H1 (cell line): Measurements from ENCODE around the gene C3AR1.

Experiments used
- BCL11A ChIP-seq, 2 experiments: IDR thresholded peaks; one replicate each; pipeline ENCODE4 v1.6.1; 2011; ENCODE audit warnings: low read depth in 2 of 2, low read length in 2 of 2, mild to moderate bottlenecking in 2 of 2
- CHD2 ChIP-seq: IDR thresholded peaks from 2 replicates; pipeline ENCODE4 v1.6.1; 2012; ENCODE audit warnings: low read length, improper control_type of control experiment
- CREB1 ChIP-seq: IDR thresholded peaks from 2 replicates; pipeline ENCODE4 v1.6.1; 2012; ENCODE audit warnings: inconsistent platforms
- HDAC2 ChIP-seq, 2 experiments: fragments of 300-600 bp in 1 of 2; sonication (generic) in 1 of 2; IDR thresholded peaks; 2 replicates each; pipeline ENCODE4 v1.6.1; 2011 to 2012; ENCODE audit warnings: low read depth in 2 of 2, low read length in 2 of 2, mild to moderate bottlenecking in 2 of 2, moderate library complexity in 2 of 2, borderline replicate concordance in 1 of 2, inconsistent platforms in 1 of 2
- KDM1A ChIP-seq: fragments of 200-600, 300-600 bp; sonication (generic); IDR thresholded peaks from 2 replicates; pipeline ENCODE4 v1.7.1; 2016; ENCODE audit warnings: mild to moderate bottlenecking, low read length, borderline replicate concordance
- NRF1 ChIP-seq: IDR thresholded peaks from 2 replicates; pipeline ENCODE4 v1.6.1; 2011; ENCODE audit warnings: mild to moderate bottlenecking, low read depth, low read length, improper control_type of control experiment
- POLR2AphosphoS5 ChIP-seq: IDR thresholded peaks from 2 replicates; pipeline ENCODE4 v1.6.1; 2011; ENCODE audit warnings: low read depth, low read length
- RBBP5 ChIP-seq: IDR thresholded peaks from 2 replicates; pipeline ENCODE4 v1.7.1; 2012; ENCODE audit warnings: low read depth, mild to moderate bottlenecking, inconsistent platforms, low read length, moderate library complexity, borderline replicate concordance
- SP1 ChIP-seq: IDR thresholded peaks from 2 replicates; pipeline ENCODE4 v1.6.1; 2011; ENCODE audit warnings: low read depth, low read length
- TAF1 ChIP-seq: IDR thresholded peaks from 2 replicates; pipeline ENCODE4 v1.6.1; 2011; ENCODE audit warnings: mild to moderate bottlenecking, low read depth, low read length
- YY1 ChIP-seq: IDR thresholded peaks from 2 replicates; pipeline ENCODE4 v1.6.1; 2011; ENCODE audit warnings: low read depth, mild to moderate bottlenecking, low read length
- TF ChIP-seq, protein P1 (sequence below), 3 experiments: IDR thresholded peaks; 1 replicate in 2 of 3; 2 replicates in 1 of 3; pipeline versions ENCODE4 v1.5.1 to v1.6.1; 2011; ENCODE audit warnings: low read length in 3 of 3, mild to moderate bottlenecking in 3 of 3, inconsistent platforms in 2 of 3, low read depth in 1 of 3, moderate library complexity in 1 of 3; ENCODE audit not compliant: insufficient read depth in 1 of 3; ENCODE audit errors: control extremely low read depth in 1 of 3
- TF ChIP-seq, protein P2 (sequence below): IDR thresholded peaks from 2 replicates; pipeline ENCODE4 v1.6.1; 2012; ENCODE audit warnings: low read length, inconsistent platforms

DNA sequence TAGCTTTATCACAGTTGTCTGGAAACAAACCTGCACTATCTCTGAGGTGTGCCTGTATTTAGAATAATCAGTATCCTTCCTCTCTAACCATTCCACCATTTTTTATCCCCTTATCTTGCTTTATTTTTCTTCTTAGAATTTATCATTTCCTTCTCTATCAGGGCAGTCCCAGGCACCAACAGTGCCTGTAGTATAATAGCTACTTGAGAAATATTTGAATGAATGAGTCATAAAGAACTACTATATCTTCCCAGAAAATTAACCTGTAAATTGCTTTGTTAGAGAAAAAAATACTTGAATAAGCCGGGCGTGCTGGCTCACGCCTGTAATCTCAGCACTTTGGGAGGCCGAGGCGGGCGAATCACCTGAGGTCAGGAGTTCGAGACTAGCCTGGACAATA, 54.8 kb downstream of the C3AR1 start:
- TF ChIP-seq BCL11A (IDR thresholded peaks at IDR 0.05; ENCODE audit: low read depth in 2 of 2, low read length in 2 of 2): no peak
- TF ChIP-seq, protein P1, sequence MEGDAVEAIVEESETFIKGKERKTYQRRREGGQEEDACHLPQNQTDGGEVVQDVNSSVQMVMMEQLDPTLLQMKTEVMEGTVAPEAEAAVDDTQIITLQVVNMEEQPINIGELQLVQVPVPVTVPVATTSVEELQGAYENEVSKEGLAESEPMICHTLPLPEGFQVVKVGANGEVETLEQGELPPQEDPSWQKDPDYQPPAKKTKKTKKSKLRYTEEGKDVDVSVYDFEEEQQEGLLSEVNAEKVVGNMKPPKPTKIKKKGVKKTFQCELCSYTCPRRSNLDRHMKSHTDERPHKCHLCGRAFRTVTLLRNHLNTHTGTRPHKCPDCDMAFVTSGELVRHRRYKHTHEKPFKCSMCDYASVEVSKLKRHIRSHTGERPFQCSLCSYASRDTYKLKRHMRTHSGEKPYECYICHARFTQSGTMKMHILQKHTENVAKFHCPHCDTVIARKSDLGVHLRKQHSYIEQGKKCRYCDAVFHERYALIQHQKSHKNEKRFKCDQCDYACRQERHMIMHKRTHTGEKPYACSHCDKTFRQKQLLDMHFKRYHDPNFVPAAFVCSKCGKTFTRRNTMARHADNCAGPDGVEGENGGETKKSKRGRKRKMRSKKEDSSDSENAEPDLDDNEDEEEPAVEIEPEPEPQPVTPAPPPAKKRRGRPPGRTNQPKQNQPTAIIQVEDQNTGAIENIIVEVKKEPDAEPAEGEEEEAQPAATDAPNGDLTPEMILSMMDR (IDR thresholded peaks at IDR 0.05; ENCODE audit: control extremely low read depth in 1 of 3, insufficient read depth in 1 of 3, low read depth in 1 of 3, low read length in 3 of 3): no peak
- TF ChIP-seq, protein P2, sequence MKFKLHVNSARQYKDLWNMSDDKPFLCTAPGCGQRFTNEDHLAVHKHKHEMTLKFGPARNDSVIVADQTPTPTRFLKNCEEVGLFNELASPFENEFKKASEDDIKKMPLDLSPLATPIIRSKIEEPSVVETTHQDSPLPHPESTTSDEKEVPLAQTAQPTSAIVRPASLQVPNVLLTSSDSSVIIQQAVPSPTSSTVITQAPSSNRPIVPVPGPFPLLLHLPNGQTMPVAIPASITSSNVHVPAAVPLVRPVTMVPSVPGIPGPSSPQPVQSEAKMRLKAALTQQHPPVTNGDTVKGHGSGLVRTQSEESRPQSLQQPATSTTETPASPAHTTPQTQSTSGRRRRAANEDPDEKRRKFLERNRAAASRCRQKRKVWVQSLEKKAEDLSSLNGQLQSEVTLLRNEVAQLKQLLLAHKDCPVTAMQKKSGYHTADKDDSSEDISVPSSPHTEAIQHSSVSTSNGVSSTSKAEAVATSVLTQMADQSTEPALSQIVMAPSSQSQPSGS: no peak
- no peak for TF ChIP-seq YY1
- TF ChIP-seq SP1: no peak
- no peak for TF ChIP-seq RBBP5
- no peak for TF ChIP-seq KDM1A
- no peak for TF ChIP-seq TAF1
- no peak for TF ChIP-seq CHD2
- TF ChIP-seq NRF1: no peak
- TF ChIP-seq HDAC2 (IDR thresholded peaks at IDR 0.05; ENCODE audit: borderline replicate concordance in 1 of 2, low read depth in 2 of 2, low read length in 2 of 2): no peak
- no peak for TF ChIP-seq CREB1
- no peak for TF ChIP-seq POLR2AphosphoS5
